Mammary epithelial cell (primary cell): Measurements from ENCODE around the gene CD300A.
A peak's percentile ranks its signal among the peaks of the same experiment; 100 is the strongest.

ENCODE experiments used
- EZH2 ChIP-seq: IDR thresholded peaks from 2 replicates; pipeline ENCODE4 v1.6.1; 2012; ENCODE audit warnings: low read length, inconsistent platforms, borderline replicate concordance
- TF ChIP-seq, protein P1 (sequence below), 2 donors: IDR thresholded peaks in 1 of 2; conservative IDR thresholded peaks in 1 of 2; 2 replicates each; pipeline ENCODE4 v1.5.1; 2011 to 2012; ENCODE audit warnings: inconsistent platforms in 2 of 2, low read length in 2 of 2, mild to moderate bottlenecking in 2 of 2, control low read depth in 1 of 2, low read depth in 1 of 2; ENCODE audit not compliant: insufficient read depth in 1 of 2; ENCODE audit errors: extremely low read depth in 1 of 2

DNA sequence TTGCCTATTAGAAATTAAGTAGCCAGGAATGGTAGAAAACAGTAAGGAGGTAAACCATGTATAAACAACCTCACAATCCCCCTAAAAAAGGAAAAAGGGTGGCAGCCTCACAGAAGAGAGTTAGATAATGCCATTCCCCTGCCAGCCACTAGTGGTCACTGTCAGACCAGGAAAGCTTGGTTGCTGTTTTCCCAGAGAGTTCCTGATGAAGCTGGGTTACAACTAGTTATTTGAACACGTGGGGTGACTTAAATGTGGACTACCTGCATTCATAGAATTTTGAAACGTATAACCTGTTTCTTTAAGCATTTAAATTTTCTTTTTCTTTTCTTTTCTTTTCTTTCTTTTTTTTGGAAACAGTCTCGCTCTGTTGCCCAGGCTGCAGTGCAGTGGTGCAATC, 28.7 kb upstream of the CD300A start:
- TF ChIP-seq EZH2: no peak
- TF ChIP-seq, protein P1, sequence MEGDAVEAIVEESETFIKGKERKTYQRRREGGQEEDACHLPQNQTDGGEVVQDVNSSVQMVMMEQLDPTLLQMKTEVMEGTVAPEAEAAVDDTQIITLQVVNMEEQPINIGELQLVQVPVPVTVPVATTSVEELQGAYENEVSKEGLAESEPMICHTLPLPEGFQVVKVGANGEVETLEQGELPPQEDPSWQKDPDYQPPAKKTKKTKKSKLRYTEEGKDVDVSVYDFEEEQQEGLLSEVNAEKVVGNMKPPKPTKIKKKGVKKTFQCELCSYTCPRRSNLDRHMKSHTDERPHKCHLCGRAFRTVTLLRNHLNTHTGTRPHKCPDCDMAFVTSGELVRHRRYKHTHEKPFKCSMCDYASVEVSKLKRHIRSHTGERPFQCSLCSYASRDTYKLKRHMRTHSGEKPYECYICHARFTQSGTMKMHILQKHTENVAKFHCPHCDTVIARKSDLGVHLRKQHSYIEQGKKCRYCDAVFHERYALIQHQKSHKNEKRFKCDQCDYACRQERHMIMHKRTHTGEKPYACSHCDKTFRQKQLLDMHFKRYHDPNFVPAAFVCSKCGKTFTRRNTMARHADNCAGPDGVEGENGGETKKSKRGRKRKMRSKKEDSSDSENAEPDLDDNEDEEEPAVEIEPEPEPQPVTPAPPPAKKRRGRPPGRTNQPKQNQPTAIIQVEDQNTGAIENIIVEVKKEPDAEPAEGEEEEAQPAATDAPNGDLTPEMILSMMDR (conservative IDR thresholded peaks at IDR 0.05 in 1 of 2, IDR thresholded peaks at IDR 0.05 in 1 of 2; ENCODE audit: extremely low read depth in 1 of 2, insufficient read depth in 1 of 2, low read depth in 1 of 2, low read length in 2 of 2): peak; percentile 61 to 91
